ENCODE measurements around the gene TMEM209.

Gene TMEM209

DNA sequence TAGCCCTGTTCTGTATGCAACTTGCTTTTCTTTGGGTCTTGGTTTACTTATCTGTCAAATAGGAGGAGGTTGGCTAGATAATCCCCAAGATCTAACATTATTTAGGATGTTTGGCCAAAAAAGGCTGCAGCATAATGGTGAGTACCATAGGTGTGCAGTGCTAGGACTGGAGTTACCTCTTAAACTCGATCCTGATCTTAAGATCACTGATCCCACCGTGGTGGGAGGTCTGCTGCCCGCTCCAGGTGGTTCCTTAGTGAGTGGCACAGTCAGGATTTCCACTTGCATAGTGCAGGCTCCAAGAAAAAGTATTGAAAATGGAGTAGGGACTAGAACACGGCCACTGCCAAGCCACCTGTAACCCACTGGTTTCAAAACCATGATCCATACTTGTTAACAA is 68.0 kb downstream of the TMEM209 start:
- Histone ChIP-seq H3K9me3 (ENCODE audit: control insufficient read depth, low read length) (no peaks in the 10 kb centered on the region), H3K9ac (ENCODE audit: low read length) (no peak overlapping the region), H3K4me1 (ENCODE audit: control insufficient read depth, insufficient read depth, low read length) (peaks cover 15% of the 10 kb centered on the region), H3K36me3 (ENCODE audit: control insufficient read depth, insufficient read depth, low read length) (no peaks in the 10 kb centered on the region), H3K4me3 (ENCODE audit: low read length) (no peak overlapping the region), H3K27me3 (ENCODE audit: control insufficient read depth, insufficient read depth, low read length) (no peaks in the 10 kb centered on the region)

DNA sequence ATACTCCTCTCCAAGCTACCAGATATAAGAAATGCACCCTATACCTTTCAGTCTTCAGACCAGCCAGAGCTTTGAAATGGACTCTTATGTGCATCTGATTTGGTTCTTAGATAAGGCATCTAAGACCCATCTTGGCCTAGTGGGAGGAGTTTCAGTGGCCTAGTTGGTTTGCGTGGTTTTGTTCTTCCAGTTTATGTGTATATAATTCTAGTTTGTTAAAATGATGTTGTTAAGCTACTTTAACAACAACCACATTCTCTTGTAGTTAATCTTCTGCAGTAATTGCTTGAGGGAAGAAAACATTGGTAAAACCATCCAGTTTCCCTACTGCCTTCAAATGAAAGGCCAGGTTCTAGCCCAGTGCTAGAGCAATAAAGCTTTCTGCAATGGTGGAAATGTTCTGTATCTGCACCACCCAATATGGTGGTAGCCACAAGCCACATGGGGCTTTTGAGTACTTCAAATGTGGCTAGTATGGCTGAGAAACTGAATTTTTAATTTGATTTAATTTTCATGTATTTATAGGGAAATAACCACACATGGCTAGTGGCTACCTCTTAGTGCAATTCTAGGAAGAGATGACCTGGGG is 68.5 kb downstream of the TMEM209 start:
- no peak overlapping the region for H3K9ac ChIP-seq (ENCODE audit: low read length)
- no peaks in the 10 kb centered on the region for H3K9me3 ChIP-seq (ENCODE audit: control insufficient read depth, low read length)
- no peak overlapping the region for H3K4me3 ChIP-seq (ENCODE audit: low read length)
- peaks cover 10% of the 10 kb centered on the region for H3K4me1 ChIP-seq (ENCODE audit: control insufficient read depth, insufficient read depth, low read length)
- no peaks in the 10 kb centered on the region for H3K36me3 ChIP-seq (ENCODE audit: control insufficient read depth, insufficient read depth, low read length)
- H3K27me3 ChIP-seq (ENCODE audit: control insufficient read depth, insufficient read depth, low read length), result no peaks in the 10 kb centered on the region

DNA sequence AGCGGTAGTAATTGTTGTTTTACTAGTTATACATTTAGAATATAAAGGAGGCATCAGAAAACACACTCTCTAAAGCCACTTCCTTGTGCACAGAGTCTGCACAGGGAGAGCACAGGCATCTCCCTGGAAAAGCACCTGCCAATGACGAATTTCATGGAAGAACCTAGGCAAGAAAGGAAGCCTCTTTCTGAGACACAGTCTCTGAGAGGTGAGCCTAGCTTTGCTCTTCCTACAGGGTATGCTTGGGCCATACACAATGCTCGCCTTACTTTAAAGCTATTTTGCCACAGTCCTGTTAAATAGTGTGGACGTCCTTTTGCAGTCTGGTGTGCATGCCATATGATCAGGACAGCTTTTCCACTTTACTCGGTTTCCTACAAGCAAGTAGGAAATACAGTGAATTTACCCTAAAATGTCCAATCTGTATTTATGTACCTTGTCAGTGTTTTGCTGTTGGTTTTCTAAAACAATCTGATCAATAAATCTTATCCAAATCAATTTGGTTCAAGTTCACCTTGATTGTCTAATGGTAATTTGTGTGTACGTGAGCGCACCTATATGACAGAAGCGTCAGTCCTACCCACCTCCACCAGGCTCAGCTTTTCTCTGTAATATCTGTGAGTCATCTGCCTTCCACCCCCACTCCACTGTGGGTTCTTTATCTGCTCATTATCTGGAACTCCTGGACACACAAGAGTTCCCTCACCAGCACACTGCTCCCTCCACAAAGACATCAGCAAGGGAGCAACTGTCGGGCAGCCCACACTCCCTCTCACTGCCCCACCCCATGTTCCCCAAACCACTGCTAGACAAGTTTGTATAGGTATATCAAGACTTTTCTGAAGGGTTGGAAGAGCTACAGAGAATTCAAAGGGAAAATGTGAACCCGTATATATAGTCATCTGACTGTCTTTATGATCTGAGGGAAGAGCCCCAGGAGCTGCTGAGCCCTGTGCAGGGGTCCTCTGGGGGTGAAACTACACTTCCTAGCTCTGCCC is 69.7 kb downstream of the TMEM209 start:
- H3K36me3 ChIP-seq (ENCODE audit: control insufficient read depth, insufficient read depth, low read length), result peaks cover 3% of the 10 kb centered on the region
- H3K9ac ChIP-seq (ENCODE audit: low read length), result no peak overlapping the region
- no peak overlapping the region for H3K4me3 ChIP-seq (ENCODE audit: low read length)
- no peaks in the 10 kb centered on the region for H3K4me1 ChIP-seq (ENCODE audit: control insufficient read depth, insufficient read depth, low read length)
- no peaks in the 10 kb centered on the region for H3K27me3 ChIP-seq (ENCODE audit: control insufficient read depth, insufficient read depth, low read length)
- H3K9me3 ChIP-seq (ENCODE audit: control insufficient read depth, low read length), result no peaks in the 10 kb centered on the region

DNA sequence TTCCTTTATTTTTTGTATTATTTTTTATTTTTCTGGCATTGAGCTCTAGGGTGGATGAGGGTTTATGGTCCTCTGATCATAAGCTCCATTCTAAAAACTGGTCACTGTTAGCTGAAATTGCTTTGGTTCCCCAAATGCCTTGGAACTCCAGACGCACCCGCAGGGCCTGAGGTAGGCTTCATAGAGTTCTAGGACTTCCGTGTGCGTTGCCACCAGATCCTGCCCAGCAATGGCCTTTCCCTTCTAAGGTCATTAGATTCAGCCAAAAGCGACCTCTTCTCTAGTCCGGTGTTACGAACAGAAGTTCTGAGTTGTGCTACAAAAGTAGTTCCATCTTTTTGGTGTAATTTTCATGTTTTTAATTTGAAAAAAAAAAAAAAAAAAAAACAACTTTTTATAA is 70.5 kb downstream of the TMEM209 start:
- Histone ChIP-seq H3K4me1 (ENCODE audit: control insufficient read depth, insufficient read depth, low read length) (no peaks in the 10 kb centered on the region), H3K36me3 (ENCODE audit: control insufficient read depth, insufficient read depth, low read length) (peaks cover 4% of the 10 kb centered on the region), H3K4me3 (ENCODE audit: low read length) (no peak overlapping the region), H3K9ac (ENCODE audit: low read length) (no peak overlapping the region), H3K9me3 (ENCODE audit: control insufficient read depth, low read length) (no peaks in the 10 kb centered on the region), H3K27me3 (ENCODE audit: control insufficient read depth, insufficient read depth, low read length) (no peaks in the 10 kb centered on the region)

DNA sequence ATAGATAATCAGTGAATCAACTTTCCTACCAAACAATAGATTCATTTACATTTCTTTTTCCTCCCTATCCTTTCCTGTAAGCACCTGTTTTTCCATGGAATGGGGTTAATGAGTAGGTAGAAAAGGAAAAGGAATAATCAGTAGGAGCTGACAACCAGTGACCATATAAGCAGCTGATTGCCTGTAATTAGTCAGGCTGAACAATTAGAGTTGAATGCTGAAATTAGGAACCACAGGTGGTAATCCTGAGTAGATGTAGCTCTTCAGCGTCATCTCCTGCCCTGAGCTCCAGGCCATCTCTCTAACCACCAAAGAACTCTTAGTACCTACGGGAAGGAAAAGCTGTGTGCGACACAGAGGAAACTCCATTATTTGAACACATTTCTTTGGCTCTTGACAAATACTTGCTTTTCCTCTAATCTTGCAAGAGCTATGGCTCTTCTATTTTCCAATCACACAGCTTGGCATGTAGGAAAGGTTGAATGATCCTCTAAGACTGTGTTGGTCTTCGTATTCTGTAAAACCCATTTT is 71.0 kb downstream of the TMEM209 start:
- Histone ChIP-seq H3K9ac (ENCODE audit: low read length) (no peak overlapping the region), H3K9me3 (ENCODE audit: control insufficient read depth, low read length) (no peaks in the 10 kb centered on the region), H3K4me3 (ENCODE audit: low read length) (no peak overlapping the region), H3K36me3 (ENCODE audit: control insufficient read depth, insufficient read depth, low read length) (peaks cover 4% of the 10 kb centered on the region), H3K27me3 (ENCODE audit: control insufficient read depth, insufficient read depth, low read length) (no peaks in the 10 kb centered on the region), H3K4me1 (ENCODE audit: control insufficient read depth, insufficient read depth, low read length) (no peaks in the 10 kb centered on the region)

DNA sequence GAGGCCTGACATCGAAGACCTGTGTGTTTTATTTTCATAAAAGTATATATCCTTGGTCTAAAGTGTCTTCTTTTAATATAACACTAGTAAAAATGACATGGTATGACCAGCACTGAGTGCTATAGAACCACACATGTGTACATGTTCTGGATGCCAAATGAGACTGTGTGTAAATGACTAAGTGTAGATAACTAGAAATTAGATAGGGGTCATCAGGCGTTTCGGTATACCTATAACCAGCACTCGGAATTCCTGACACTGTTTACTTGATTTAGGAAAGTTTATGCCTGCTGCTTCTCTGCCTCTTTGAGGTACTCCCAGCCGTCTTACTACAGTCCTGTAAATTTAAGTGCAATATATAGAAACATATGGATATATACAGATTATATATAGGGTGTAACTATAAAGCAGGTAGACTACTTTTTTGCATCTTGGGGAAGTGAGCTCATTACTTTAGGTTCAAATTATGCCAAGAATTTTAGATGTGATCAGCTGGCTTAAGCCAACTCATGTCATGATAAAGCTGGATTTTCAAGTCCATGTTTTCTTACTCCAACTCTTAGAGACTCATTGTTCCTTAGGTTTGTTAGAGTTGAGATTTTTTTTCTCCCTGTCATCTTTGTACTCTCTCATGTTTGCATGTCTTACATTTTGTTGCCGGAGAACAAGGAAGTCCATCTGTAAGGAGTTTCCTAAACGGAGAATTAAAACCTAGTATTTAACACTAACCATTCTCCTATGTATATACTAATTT is 72.0 kb downstream of the TMEM209 start:
- Histone ChIP-seq H3K27me3 (ENCODE audit: control insufficient read depth, insufficient read depth, low read length) (no peaks in the 10 kb centered on the region), H3K9me3 (ENCODE audit: control insufficient read depth, low read length) (no peaks in the 10 kb centered on the region), H3K4me3 (ENCODE audit: low read length) (no peak overlapping the region), H3K4me1 (ENCODE audit: control insufficient read depth, insufficient read depth, low read length) (no peaks in the 10 kb centered on the region), H3K9ac (ENCODE audit: low read length) (no peak overlapping the region), H3K36me3 (ENCODE audit: control insufficient read depth, insufficient read depth, low read length) (peaks cover 4% of the 10 kb centered on the region)

DNA sequence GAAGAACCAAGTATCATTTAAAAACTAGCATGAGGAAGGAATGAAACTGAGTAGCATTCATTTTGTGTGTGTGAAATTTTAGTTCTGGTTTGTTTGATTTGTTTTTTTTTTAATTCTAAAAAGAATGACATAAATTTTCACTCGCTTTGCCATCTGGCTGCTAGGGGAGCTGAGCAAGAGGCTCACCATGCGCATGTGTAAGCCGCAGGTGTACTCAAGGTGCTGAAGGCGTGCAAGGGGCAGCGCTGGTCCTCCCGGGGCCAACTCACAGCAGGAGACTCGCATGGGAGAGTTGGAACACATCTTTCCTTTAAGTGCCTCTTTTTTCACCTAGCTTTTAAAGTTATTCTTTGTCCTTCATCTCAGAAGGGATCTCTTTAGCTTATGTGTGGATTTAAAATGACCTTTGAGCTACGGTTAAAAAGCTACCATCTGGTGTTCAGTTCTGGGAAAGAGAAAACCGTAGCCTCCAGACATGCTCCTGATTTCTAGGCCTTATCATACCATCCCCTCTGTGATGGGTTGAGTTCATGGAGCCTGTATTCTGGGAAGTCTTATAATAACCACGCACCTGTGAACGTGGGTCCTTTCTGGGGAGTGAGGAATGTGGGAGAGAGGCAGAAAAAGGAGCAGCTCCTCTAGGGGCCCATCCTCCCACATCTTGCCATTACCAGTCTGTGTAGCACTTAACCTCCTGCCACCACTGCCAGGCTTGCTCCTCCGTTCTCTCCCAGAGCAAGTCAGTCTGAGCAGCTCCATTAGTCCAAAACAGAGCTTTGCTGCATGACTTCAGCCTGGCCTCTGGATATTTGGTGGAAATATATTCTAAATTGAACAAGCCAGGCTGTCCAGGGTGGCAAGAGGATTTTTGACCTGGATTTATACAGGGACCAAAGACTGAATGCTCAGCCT is 73.0 kb downstream of the TMEM209 start:
- no peaks in the 10 kb centered on the region for H3K4me1 ChIP-seq (ENCODE audit: control insufficient read depth, insufficient read depth, low read length)
- no peak overlapping the region for H3K4me3 ChIP-seq (ENCODE audit: low read length)
- no peak overlapping the region for H3K9ac ChIP-seq (ENCODE audit: low read length)
- H3K9me3 ChIP-seq (ENCODE audit: control insufficient read depth, low read length), result no peaks in the 10 kb centered on the region
- peaks cover 4% of the 10 kb centered on the region for H3K36me3 ChIP-seq (ENCODE audit: control insufficient read depth, insufficient read depth, low read length)
- no peaks in the 10 kb centered on the region for H3K27me3 ChIP-seq (ENCODE audit: control insufficient read depth, insufficient read depth, low read length)

DNA sequence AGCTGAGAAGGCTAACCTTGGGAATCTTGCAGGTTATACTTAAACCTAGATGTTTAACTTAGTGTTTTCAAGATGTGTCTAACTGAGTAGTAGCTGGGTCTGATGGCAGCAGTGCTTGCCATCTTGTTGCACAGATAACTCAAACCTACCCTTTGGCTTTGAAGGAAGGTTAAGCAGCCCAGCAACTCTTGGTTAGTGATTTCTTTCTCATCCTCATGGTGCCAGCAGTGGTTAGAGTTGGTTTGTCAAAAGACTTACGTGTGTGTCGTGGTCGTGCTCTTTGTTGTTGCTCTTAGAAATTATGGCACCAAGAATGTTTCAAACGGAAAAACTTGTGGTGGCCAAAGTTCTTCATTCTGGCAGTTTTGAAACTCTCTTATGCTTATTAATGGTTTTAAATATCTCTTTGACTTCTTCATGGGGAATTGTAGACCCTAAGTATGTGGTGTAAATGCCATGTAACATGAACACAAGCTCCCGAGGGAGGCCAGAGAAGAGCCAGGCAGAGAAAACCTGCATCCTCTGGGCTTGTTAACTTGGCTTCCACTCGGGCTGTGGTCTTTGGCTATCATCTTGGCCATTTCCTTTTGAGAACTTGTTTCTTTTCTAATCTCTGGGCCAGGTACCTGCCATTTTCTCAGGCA is 73.9 kb downstream of the TMEM209 start:
- H3K9me3 ChIP-seq (ENCODE audit: control insufficient read depth, low read length), result no peaks in the 10 kb centered on the region
- H3K4me3 ChIP-seq (ENCODE audit: low read length), result no peak overlapping the region
- no peaks in the 10 kb centered on the region for H3K27me3 ChIP-seq (ENCODE audit: control insufficient read depth, insufficient read depth, low read length)
- H3K36me3 ChIP-seq (ENCODE audit: control insufficient read depth, insufficient read depth, low read length), result peaks cover 4% of the 10 kb centered on the region
- no peaks in the 10 kb centered on the region for H3K4me1 ChIP-seq (ENCODE audit: control insufficient read depth, insufficient read depth, low read length)
- no peak overlapping the region for H3K9ac ChIP-seq (ENCODE audit: low read length)

DNA sequence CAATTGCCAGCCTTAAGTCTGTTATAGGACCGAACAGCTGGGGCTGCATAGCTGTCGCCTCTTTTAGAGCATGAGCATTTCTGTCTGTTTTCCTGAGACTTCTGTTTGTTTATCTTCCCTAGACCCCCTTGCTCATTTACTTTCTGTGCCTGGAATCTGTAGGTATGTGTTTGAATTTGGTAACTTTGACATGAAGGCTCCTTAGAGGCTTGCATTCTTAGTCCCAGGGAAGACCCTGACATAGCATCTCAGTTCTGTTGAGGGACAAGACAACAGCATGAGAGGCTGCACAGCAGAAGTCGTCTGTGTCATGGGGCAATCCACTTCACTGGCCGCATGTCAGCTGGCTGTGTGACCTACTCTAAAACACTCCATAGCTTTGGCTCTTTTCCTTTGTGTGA is 76.2 kb downstream of the TMEM209 start:
- Histone ChIP-seq H3K36me3 (ENCODE audit: control insufficient read depth, insufficient read depth, low read length) (peaks cover 4% of the 10 kb centered on the region), H3K9ac (ENCODE audit: low read length) (no peak overlapping the region), H3K4me3 (ENCODE audit: low read length) (no peak overlapping the region), H3K27me3 (ENCODE audit: control insufficient read depth, insufficient read depth, low read length) (no peaks in the 10 kb centered on the region), H3K4me1 (ENCODE audit: control insufficient read depth, insufficient read depth, low read length) (no peaks in the 10 kb centered on the region), H3K9me3 (ENCODE audit: control insufficient read depth, low read length) (no peaks in the 10 kb centered on the region)

DNA sequence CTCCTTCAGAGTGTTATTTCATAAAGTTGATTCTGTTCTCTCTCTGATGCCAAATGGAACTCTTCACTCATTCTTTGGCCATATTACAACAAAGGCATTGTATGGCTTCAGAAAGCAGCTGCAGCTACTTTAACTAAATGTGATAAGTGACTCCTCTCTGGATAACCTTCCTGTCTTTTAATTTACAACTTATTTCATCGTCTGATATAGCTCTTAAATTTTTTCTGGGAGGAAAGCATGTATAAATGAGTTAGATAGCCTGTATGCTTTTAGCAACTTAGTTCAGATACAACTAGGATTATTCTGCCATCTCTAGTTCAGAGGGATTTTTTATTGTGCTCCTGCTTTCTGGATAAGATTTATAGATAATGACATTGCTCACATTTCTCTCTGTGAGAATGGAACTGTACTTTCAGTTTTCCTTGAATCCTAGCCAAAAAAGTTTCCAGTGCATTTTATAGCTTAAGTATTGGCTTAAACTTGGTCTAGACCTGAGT is 77.3 kb downstream of the TMEM209 start:
- no peaks in the 10 kb centered on the region for H3K9me3 ChIP-seq (ENCODE audit: control insufficient read depth, low read length)
- no peaks in the 10 kb centered on the region for H3K4me1 ChIP-seq (ENCODE audit: control insufficient read depth, insufficient read depth, low read length)
- no peak overlapping the region for H3K4me3 ChIP-seq (ENCODE audit: low read length)
- H3K9ac ChIP-seq (ENCODE audit: low read length), result no peak overlapping the region
- H3K36me3 ChIP-seq (ENCODE audit: control insufficient read depth, insufficient read depth, low read length), result peaks cover 4% of the 10 kb centered on the region
- no peaks in the 10 kb centered on the region for H3K27me3 ChIP-seq (ENCODE audit: control insufficient read depth, insufficient read depth, low read length)

DNA sequence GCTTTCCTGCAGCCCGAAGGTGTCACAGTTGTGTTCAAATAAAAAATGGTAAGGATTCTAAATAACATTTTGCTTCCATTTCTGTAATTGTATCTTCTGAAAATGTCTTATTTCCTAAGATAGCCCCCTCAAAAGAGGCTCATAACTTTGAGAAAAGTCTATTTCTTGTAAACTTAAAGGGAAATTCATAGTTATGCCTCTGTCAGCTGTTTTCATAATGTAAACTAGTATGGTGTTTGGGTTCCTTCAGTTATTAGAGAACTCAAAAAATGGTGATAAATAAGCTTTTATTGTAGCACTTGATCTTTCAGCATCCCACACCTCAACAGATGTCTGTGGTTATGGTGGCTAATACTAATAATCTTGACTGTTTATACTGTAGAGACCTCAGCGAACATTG is 77.8 kb downstream of the TMEM209 start:
- no peak overlapping the region for H3K4me3 ChIP-seq (ENCODE audit: low read length)
- H3K4me1 ChIP-seq (ENCODE audit: control insufficient read depth, insufficient read depth, low read length), result no peaks in the 10 kb centered on the region
- H3K9ac ChIP-seq (ENCODE audit: low read length), result no peak overlapping the region
- H3K36me3 ChIP-seq (ENCODE audit: control insufficient read depth, insufficient read depth, low read length), result peaks cover 4% of the 10 kb centered on the region
- no peaks in the 10 kb centered on the region for H3K27me3 ChIP-seq (ENCODE audit: control insufficient read depth, insufficient read depth, low read length)
- no peaks in the 10 kb centered on the region for H3K9me3 ChIP-seq (ENCODE audit: control insufficient read depth, low read length)
